ENCODE data around the gene WDR54. TPM values are rescaled to one million over a fixed set of nuclear protein-coding genes. Genes with fewer than 3 reads are reported as not detected.
"Not testable (repeated sequence)": the region's sequence is repeated elsewhere in the genome, so short reads cannot be mapped to it uniquely, and the experiment has no call there.

The WDR54 gene
- total RNA-seq, 2 donors from 2014 or later, result 2.8 to 5.4 TPM

- ATAC-seq; intact Hi-C loops (cut with DNase I, micrococcal nuclease): not testable (repeated sequence)
- DNase-seq, result peak in 1 of 2 donors; percentile 39
Measured at GRCh38 chr2:74442483-74443297, 21.2 kb downstream of the WDR54 start.

- no peak for DNase-seq
- ATAC-seq, result no peak
- intact Hi-C loops (cut with DNase I, micrococcal nuclease), result no loop called here
Measured at GRCh38 chr2:74444498-74445318, 23.2 kb downstream of the WDR54 start.

DNA sequence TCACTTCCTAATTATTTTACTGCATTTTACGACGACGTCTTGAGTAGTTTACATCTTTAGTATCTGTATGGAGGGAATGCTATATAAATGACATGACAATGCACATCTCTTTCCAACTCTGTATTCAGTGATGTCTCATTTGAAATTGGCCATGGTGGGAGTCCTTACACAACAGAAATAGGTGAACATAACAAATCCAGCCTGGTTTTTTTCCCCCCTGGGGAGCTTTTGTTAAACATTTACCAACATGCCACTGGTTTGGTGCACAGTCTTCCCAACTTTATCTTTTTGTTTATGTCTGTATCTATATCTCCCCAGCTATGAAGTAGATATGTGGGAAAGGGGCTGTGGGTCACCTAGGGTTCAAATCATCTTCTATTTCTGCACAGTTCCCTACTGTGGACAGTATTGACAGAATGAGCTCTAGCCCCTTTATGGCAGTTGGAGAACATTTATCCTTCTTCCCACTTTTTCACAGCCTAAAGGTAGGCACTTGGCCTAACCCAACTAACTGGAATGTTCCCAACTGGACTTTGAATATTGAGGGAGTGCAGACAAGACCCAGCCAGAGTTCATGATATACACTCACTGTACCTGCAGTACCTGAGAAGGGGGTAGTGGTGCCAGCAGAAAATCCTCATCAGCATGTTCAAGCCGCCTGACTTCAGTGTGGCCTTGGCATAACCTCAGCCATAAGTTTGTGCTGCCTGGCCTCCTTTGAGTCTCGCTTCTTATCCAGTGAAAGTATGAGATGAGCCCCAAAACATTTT lies 25.9 kb downstream of the WDR54 start:
- ATAC-seq (peak; percentile 73), DNase-seq (no peak)
- intact Hi-C loops (cut with DNase I, micrococcal nuclease), result no loop called here

GRCh38 chr2:74448771-74449170 lies 27.2 kb downstream of the WDR54 start:
- no peak for ATAC-seq
- no peak for DNase-seq
- intact Hi-C loops (cut with DNase I, micrococcal nuclease), result no loop called here

GRCh38 chr2:74450570-74451190 lies 29.1 kb downstream of the WDR54 start:
- ATAC-seq, result no peak
- no peak for DNase-seq
- intact Hi-C loops (cut with DNase I, micrococcal nuclease), result no loop called here

DNA sequence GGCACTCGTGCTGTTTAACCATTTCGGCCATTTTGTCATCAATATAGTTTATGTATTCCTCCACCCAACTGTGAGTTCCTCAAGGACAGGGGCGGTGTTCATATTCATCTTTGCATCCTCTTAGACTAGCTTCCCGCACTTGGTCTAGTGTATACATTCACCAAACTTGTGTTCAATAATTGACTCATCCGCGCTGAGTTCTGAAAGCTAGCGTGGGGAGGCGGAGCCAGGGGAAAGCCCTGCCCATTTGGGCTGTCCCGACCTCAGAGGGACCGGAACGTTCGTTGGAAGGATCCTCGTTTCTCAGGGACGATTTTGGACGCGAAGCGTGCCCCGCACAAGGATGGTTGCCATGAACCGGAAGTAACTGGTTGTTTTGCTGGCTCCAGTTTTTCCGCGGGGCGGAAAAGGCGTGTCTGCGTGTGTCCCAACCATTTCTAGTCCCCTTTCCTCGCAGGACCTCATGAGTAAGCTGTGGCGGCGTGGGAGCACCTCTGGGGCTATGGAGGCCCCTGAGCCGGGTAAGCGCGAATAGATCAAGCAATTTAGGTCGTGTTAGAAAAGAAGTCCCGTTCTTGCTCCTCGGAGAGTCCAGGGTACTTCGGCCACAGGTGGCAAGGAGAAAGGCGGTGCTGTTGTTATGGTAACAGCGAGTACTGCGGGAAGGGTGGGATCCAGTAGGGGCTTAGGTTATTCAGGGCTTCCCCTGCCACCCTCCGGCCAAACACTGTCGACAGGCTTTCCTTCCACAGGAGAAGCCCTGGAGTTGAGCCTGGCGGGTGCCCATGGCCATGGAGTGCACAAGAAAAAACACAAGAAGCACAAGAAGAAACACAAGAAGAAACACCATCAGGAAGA lies 33.4 kb downstream of the WDR54 start, which contains the start of gene INO80B:
Gene INO80B, plus strand, starts transcription at position 434 of the 858 bp plus-strand sequence. Its CDS starts 30 bp downstream, at position 464.
- ATAC-seq (peak; percentile 61), DNase-seq (peak; percentile 95 to 96)
- intact Hi-C loops (cut with DNase I, micrococcal nuclease), result no loop called here

GRCh38 chr2:74457129-74457548 lies 35.6 kb downstream of the WDR54 start:
- intact Hi-C loops (cut with DNase I, micrococcal nuclease), result no loop called here
- no peak for DNase-seq
- no peak for ATAC-seq

DNA sequence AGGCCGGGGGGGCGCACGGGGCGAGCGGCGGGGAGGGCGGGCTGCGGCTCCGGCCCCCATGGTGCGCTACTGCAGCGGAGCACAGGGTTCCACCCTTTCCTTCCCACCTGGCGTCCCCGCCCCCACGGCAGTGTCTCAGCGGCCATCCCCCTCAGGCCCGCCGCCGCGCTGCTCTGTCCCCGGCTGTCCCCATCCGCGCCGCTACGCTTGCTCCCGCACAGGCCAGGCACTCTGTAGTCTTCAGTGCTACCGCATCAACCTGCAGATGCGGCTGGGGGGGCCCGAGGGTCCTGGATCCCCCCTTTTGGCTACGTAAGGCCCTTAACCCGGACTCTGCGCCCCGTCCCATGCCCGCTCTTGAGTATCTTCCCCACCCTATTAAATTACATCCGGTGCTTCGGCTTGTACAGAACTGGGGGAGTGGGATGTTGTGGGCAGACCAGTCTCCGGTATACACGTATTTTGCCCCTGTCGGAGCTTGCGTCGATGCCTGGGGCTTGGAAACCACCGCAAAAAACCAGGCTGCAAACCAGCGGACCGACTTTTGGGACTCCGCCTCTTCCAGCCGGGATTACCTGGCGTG lies 36.1 kb downstream of the WDR54 start:
- peak; percentile 53 for ATAC-seq
- peak; percentile 83 to 90 for DNase-seq
- intact Hi-C loops (cut with DNase I, micrococcal nuclease), result no loop called here

GRCh38 chr2:74458132-74458937 lies 36.8 kb downstream of the WDR54 start, which contains the start of gene WBP1:
Gene WBP1 (plus strand): TSS chr2:74458438. CDS start chr2:74458603, 165 bp downstream.
- ATAC-seq (peak; percentile 79), DNase-seq (peak; percentile 98 to 100)
- intact Hi-C loops (cut with DNase I, micrococcal nuclease), result no loop called here

DNA sequence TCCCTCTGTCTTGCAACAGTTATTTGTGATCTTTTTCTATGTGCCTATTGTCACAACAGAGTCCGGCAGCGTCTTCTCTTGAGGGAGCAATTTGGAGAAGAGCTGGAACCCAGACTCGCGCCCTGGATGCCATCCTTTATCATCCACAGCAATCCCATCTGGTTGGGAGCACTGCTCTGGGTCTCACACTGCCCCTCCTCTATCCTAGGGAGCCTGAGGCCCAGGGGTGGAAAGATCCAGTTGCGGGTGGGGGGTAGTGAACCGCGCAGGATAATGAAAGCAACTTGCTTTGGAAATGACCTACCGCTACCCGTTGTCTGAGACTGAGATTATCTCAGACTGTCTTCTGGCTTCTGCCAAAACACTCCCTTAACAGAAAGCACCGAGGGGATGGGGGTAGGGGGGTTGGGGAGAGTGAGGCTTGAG lies 37.4 kb downstream of the WDR54 start:
- peak in 1 of 2 donors; percentile 19 for DNase-seq
- intact Hi-C loops (cut with DNase I, micrococcal nuclease), result no loop called here
- no peak for ATAC-seq

DNA sequence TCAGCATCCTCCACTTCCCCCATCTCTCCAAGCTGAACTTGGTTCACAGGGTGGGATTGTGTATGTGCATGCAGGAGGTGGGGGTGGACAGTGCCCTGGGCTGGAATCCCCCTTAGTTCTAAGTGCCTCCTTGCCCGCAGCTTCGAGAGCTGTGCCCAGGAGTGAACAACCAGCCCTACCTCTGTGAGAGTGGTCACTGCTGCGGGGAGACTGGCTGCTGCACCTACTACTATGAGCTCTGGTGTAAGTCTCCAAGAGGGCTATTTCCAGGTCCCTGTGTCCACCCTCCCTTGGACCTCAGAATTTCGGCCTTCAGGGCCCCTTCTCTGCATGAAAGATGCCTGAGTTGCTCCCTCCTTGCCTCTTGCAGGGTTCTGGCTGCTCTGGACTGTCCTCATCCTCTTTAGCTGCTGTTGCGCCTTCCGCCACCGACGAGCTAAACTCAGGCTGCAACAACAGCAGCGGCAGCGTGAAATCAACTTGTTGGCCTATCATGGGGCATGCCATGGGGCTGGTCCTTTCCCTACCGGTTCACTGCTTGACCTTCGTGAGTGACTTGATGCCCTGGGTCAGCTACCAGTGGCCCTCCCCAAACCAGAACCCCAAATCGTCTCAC lies 38.1 kb downstream of the WDR54 start:
- DNase-seq; intact Hi-C loops (cut with DNase I, micrococcal nuclease): not testable (repeated sequence)

GRCh38 chr2:74460187-74460586 lies 38.7 kb downstream of the WDR54 start:
- ATAC-seq; DNase-seq; intact Hi-C loops (cut with DNase I, micrococcal nuclease): not testable (repeated sequence)

More for the DNA sequence above, 38.1 kb downstream of the WDR54 start:
- ATAC-seq, result not testable (repeated sequence)

- peak in 1 of 2 donors; percentile 15 for DNase-seq
Measured at GRCh38 chr2:74461187-74462053, 39.9 kb downstream of the WDR54 start.

GRCh38 chr2:74462054-74462785 lies 40.7 kb downstream of the WDR54 start:
- DNase-seq (no peak), ATAC-seq (no peak)
- intact Hi-C loops (cut with DNase I, micrococcal nuclease), result no loop called here

More at GRCh38 chr2:74461187-74462053, 39.9 kb downstream of the WDR54 start:
- no peak for ATAC-seq
- intact Hi-C loops (cut with DNase I, micrococcal nuclease), result no loop called here

Measured in left colon (tissue), 2 donors.